K562 (cell line): ENCODE results near the gene GRIA1. TPM values are rescaled to one million over a fixed set of nuclear protein-coding genes. Genes with fewer than 3 reads are reported as not detected.

ENCODE experiments used
- AFF1 ChIP-seq, 2 experiments: fragments of 450-650 bp; IDR thresholded peaks; 2 replicates each; pipeline ENCODE4 v1.6.1; 2018; ENCODE audit warnings: mild to moderate bottlenecking in 2 of 2, low read depth in 1 of 2; ENCODE audit not compliant: partially characterized antibody in 2 of 2
- ATF2 ChIP-seq: sonication (generic); formaldehyde crosslinking; IDR thresholded peaks from 2 replicates; pipeline ENCODE4 v1.8.1; 2022; ENCODE audit warnings: missing genetic modification reagents
- CC2D1A ChIP-seq: fragments of 450-650 bp; IDR thresholded peaks from 2 replicates; pipeline ENCODE4 v1.6.1; 2017; ENCODE audit warnings: mild to moderate bottlenecking
- EGR1 ChIP-seq: fragments of 450-650 bp; conservative IDR thresholded peaks from 2 replicates; pipeline ENCODE4 v1.6.1; 2017; ENCODE audit warnings: mild to moderate bottlenecking
- KLF13 ChIP-seq: fragments of 450-650 bp; IDR thresholded peaks from 2 replicates; pipeline ENCODE4 v1.6.1; 2016; ENCODE audit warnings: missing genetic modification characterization, low read depth, mild to moderate bottlenecking, missing compliant biosample characterization, moderate library complexity, borderline replicate concordance
- MTA1 ChIP-seq: fragments of 450-650 bp; IDR thresholded peaks from 2 replicates; pipeline ENCODE4 v1.6.1; 2017; ENCODE audit warnings: borderline replicate concordance
- NR1H2 ChIP-seq: sonication (generic); formaldehyde crosslinking; IDR thresholded peaks from 2 replicates; pipeline ENCODE4 v1.4.0; 2020; ENCODE audit warnings: mild to moderate bottlenecking, missing genetic modification reagents
- PTBP1 ChIP-seq: fragments of 200-400 bp; formaldehyde crosslinking; IDR thresholded peaks from 2 replicates; pipeline ENCODE4 v1.6.1; 2017; ENCODE audit warnings: low read depth, low read length
- STAT5A ChIP-seq: IDR thresholded peaks from 2 replicates; pipeline ENCODE4 v1.6.1; 2012; ENCODE audit warnings: low read length, inconsistent platforms, borderline replicate concordance
- TEAD4 ChIP-seq, 2 experiments: sonication (generic) in 1 of 2; formaldehyde crosslinking in 1 of 2; IDR thresholded peaks; 2 replicates each; pipeline versions ENCODE4 v1.6.1 to v1.8.0; 2012 to 2022; ENCODE audit warnings: borderline replicate concordance in 1 of 2, inconsistent platforms in 1 of 2, low read length in 1 of 2, mild to moderate bottlenecking in 1 of 2, missing genetic modification reagents in 1 of 2
- polyA plus RNA-seq, 8 experiments: library from polyadenylated mRNA; depleted of rRNA in 4 of 8; stranded (reverse) in 5 of 8; unstranded in 3 of 8; fragments of >200 nt; fragmentation: Nextera tagmentation in 2 of 8; fragmentation: Illumina TruSeq in 1 of 8; extraction: Ambion mirVana in 2 of 8; extraction: Trizol in 1 of 8; gene quantifications; 2 replicates each; pipeline versions ENCODE4 v1.2.1 to v1.2.3, GENCODE V29; 2011 to 2014; ENCODE audit warnings: inconsistent platforms in 1 of 8, missing spikeins in 1 of 8
- total RNA-seq, 7 experiments: library from RNA; depleted of rRNA in 6 of 7; stranded (reverse); fragments of >200 nt in 6 of 7; fragmentation: Illumina TruSeq in 2 of 7; extraction: Trizol in 2 of 7; gene quantifications; 2 replicates each; pipeline versions ENCODE4 v1.2.1 to v1.2.3, GENCODE V29; 2011 to 2021; ENCODE audit warnings: low replicate concordance in 1 of 7
- TF ChIP-seq, protein P1 (sequence below): sonication (generic); formaldehyde crosslinking; IDR thresholded peaks from 2 replicates; pipeline ENCODE4 v1.8.1; 2023; ENCODE audit warnings: mild to moderate bottlenecking, missing genetic modification reagents

Gene GRIA1
- total and polyA plus RNA-seq, 9 of the 15 experiments (the other 6 are each of a cell fraction or from before 2014, with no cell fraction given), result not detected

DNA sequence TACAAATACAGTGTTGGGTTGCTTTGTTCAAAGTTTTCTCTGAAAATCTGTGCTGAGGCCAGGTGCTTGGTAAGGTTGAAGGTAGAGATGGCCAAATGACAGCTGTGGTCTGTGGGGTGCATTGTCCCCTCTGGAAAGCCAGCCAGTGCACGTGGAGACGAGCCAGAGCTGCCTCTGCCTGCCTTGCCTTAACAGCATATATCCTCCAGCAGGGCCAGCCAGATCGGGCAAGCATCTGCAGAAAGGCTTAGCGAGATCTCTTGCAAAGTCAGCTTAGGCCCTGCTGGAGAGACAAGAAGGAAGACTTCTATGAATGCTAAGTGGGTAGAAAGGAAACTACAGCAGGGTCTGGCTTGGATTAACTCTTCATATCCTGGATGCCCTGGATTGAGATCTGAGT, 49.5 kb downstream of the GRIA1 start (continued):
- TF ChIP-seq AFF1 (IDR thresholded peaks at IDR 0.05; ENCODE audit: low read depth in 1 of 2, partially characterized antibody in 2 of 2) (no peak), NR1H2 (CRISPR knock-in tag) (no peak), ATF2 (no peak), STAT5A (no peak), CC2D1A (no peak), PTBP1 (no peak), KLF13 (tag) (no peak), MTA1 (no peak), EGR1 (no peak), TEAD4 (IDR thresholded peaks at IDR 0.05; ENCODE audit: low read length) (no peak), TEAD4 (CRISPR knock-in tag; IDR thresholded peaks at IDR 0.05; ENCODE audit: borderline replicate concordance) (no peak)
- TF ChIP-seq, protein P1, sequence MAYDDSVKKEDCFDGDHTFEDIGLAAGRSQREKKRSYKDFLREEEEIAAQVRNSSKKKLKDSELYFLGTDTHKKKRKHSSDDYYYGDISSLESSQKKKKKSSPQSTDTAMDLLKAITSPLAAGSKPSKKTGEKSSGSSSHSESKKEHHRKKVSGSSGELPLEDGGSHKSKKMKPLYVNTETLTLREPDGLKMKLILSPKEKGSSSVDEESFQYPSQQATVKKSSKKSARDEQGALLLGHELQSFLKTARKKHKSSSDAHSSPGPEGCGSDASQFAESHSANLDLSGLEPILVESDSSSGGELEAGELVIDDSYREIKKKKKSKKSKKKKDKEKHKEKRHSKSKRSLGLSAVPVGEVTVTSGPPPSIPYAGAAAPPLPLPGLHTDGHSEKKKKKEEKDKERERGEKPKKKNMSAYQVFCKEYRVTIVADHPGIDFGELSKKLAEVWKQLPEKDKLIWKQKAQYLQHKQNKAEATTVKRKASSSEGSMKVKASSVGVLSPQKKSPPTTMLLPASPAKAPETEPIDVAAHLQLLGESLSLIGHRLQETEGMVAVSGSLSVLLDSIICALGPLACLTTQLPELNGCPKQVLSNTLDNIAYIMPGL (CRISPR knock-in tag), result no peak
